RPMI8226 (cell line): ENCODE measurements around the gene TEX13B.

ENCODE experiments used
- DNase-seq: peaks from one replicate; pipeline ENCODE4 v3.0.0-alpha.2; 2015

Gene TEX13B

GRCh38 chrX:107935664-107936433 is 46.3 kb downstream of the TEX13B start:
- DNase-seq: no peak

- no peak for DNase-seq
Measured at GRCh38 chrX:107935200-107935599, 47.0 kb downstream of the TEX13B start.

- DNase-seq: no peak
Measured at GRCh38 chrX:107934262-107934661, 47.9 kb downstream of the TEX13B start.
